Esophagus muscularis mucosa (tissue), 4 donors: ENCODE data around the gene SLC15A1. TPM values are rescaled to one million over a fixed set of nuclear protein-coding genes. Genes with fewer than 3 reads are reported as not detected.

Experiments used
- DNase-seq: peaks from one replicate; pipeline ENCODE4 v3.0.0-alpha.2; 2017; ENCODE audit errors: extremely low spot score
- H3K27ac ChIP-seq, 4 donors: fragments of 200-600 bp; sonication (generic); replicated peaks in 1 of 4; 1 replicate in 3 of 4; 2 replicates in 1 of 4; pipeline ENCODE4 v1.5.1; 2016 to 2019; ENCODE audit warnings: mild to moderate bottlenecking in 1 of 4
- H3K27me3 ChIP-seq, 4 donors: fragments of 200-600 bp; sonication (generic); one replicate each; pipeline versions ENCODE4 v1.5.1 to v1.6.0; 2016 to 2019
- H3K36me3 ChIP-seq, 4 donors: fragments of 200-600 bp; sonication (generic); one replicate each; pipeline ENCODE4 v1.5.1; 2016 to 2019
- H3K4me1 ChIP-seq, 4 donors: fragments of 200-600 bp; sonication (generic); one replicate each; pipeline ENCODE4 v1.5.1; 2016 to 2019
- H3K4me3 ChIP-seq, 4 donors: fragments of 200-600 bp; sonication (generic); 1 replicate in 2 of 4; 2 replicates in 2 of 4; pipeline ENCODE4 v1.5.1; 2016 to 2019; ENCODE audit warnings: mild to moderate bottlenecking in 4 of 4, moderate library complexity in 1 of 4
- H3K9me3 ChIP-seq, 4 donors: fragments of 200-600 bp; sonication (generic); 1 replicate in 3 of 4; 2 replicates in 1 of 4; pipeline ENCODE4 v1.5.1; 2016 to 2019
- CTCF ChIP-seq, 3 experiments: fragments of 200-600 bp in 2 of 3; fragments of 450-650 bp in 1 of 3; sonication (generic) in 2 of 3; IDR thresholded peaks; one replicate each; pipeline ENCODE4 v1.5.1; 2017 to 2019; ENCODE audit warnings: antibody characterized with exemption in 3 of 3, mild to moderate bottlenecking in 2 of 3, moderate library complexity in 1 of 3
- EP300 ChIP-seq: sonication (generic); formaldehyde crosslinking; IDR thresholded peaks from one replicate; pipeline ENCODE4 v1.6.1; 2017; ENCODE audit warnings: antibody characterized with exemption
- POLR2A ChIP-seq: fragments of 450-650 bp; IDR thresholded peaks from one replicate; pipeline ENCODE4 v1.6.1; 2017; ENCODE audit warnings: antibody characterized with exemption, moderate library complexity, mild to moderate bottlenecking, low read depth
- POLR2AphosphoS5 ChIP-seq, 2 donors: sonication (generic); formaldehyde crosslinking; IDR thresholded peaks; one replicate each; pipeline ENCODE4 v1.6.1; 2017; ENCODE audit warnings: antibody characterized with exemption in 2 of 2
- WGBS: methylation state at CpG from one replicate; pipeline ENCODE4 v1.1.5; 2018; 5-methylcytosine and 5-hydroxymethylcytosine counted together
- intact Hi-C: fragments of 100-400 bp; cut with DNase I; formaldehyde crosslinking; loops from one replicate; pipeline ENCODE4 v1.15.1; 2023
- total RNA-seq, 4 donors: library from RNA; depleted of rRNA; stranded (reverse); fragments of >200 nt; gene quantifications; one replicate each; pipeline versions ENCODE4 v1.1.0 to v1.2.1, GENCODE V29; 2016

The SLC15A1 gene
- total RNA-seq, 4 donors from 2014 or later, result not detected

DNA sequence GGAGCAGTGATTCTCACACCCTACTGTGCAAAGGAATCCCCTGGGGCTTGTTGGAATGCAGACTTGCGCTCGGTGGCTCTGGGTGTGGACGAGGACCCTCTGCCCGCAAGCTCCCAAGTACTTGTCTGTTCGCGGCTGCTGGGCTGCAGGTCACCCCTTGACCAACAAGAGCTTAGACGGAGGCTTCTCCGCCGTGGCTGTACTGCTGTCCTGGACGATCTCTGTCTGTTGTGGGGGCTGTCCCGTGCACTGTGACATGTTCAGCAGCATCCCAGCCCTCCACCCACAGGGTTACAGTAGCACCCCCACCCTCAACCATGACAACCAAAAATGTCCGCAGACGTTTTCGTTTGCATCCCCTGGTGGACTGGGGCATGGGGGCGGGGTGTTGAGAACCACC lies 22.9 kb upstream of the SLC15A1 start:
- TF ChIP-seq EP300, result no peak
- Histone ChIP-seq H3K4me1 (no peaks in the 10 kb centered on the region), H3K27me3 (no peaks in the 10 kb centered on the region), H3K4me3 (no peak overlapping the region), H3K27ac (no peak overlapping the region), H3K9me3 (no peaks in the 10 kb centered on the region), H3K36me3 (no peaks in the 10 kb centered on the region)
- intact Hi-C loops, result no loop called here
- DNase-seq, result no peak
- 90% methylated on average over 5 of the region's 15 CpGs for WGBS

DNA sequence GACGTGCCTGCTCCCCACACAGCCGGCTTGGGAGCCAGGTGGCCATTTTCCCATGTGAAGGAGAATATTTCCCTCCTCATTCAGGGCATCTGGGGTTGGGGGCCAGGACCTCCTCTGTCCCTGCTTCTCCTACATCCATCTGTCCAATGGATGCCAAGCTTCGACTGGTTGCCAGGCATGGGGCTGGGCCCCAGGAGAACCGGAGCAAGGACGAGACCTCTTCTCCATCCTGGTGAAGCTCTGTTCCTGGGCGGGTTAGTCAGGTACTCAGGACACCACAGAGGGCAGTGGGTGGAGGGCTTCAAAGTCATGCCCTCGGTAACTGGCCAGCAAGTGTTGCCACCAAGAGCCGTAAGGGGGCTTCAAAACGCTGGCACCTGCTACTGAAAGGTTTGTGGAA lies 22.3 kb upstream of the SLC15A1 start:
- intact Hi-C loops, result no loop called here
- TF ChIP-seq CTCF (IDR thresholded peaks at IDR 0.05), result no peak
- no peak for TF ChIP-seq POLR2AphosphoS5 (IDR thresholded peaks at IDR 0.05)
- TF ChIP-seq POLR2A, result no peak
- TF ChIP-seq EP300, result no peak
- Histone ChIP-seq H3K4me3 (no peak overlapping the region), H3K36me3 (no peaks in the 10 kb centered on the region), H3K27ac (no peak overlapping the region), H3K9me3 (no peaks in the 10 kb centered on the region), H3K27me3 (no peaks in the 10 kb centered on the region), H3K4me1 (no peaks in the 10 kb centered on the region)
- WGBS, result 91% methylated on average over 8 of the region's 9 CpGs
- no peak for DNase-seq

DNA sequence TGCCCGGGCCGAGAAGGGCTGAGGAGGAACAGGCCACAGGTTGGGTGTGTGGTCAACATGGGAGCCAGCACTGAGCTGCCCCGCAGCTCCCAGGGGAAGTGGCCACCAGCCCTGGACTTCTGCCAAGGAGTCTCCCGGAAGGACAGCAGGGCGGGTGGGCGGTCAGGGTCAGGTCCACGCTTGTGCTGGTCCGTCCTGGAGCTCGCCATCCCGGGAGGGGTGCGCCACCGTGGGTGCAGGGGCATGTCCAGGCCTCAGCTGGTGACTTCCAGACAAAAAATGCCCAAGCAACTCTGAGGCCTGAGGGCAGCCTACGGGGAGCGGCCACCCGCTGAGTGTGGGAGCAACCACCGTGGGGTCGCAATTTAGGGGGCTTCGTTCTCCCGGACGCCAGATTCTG lies 21.4 kb upstream of the SLC15A1 start:
- Histone ChIP-seq H3K4me1 (no peaks in the 10 kb centered on the region), H3K36me3 (no peaks in the 10 kb centered on the region), H3K27ac (no peak overlapping the region), H3K27me3 (no peaks in the 10 kb centered on the region), H3K9me3 (no peaks in the 10 kb centered on the region), H3K4me3 (no peak overlapping the region)
- intact Hi-C loops, result no loop called here
- DNase-seq, result no peak
- no peak for TF ChIP-seq POLR2AphosphoS5 (IDR thresholded peaks at IDR 0.05)
- no peak for TF ChIP-seq EP300
- TF ChIP-seq CTCF (IDR thresholded peaks at IDR 0.05), result no peak
- TF ChIP-seq POLR2A, result no peak
- WGBS, result 93% methylated on average over 13 of the region's 20 CpGs

- 90% methylated on average over 8 of the region's 12 CpGs for WGBS
- intact Hi-C loops, result no loop called here
Measured at GRCh38 chr13:98772794-98773452, 20.5 kb upstream of the SLC15A1 start.

More at GRCh38 chr13:98772794-98773452, 20.5 kb upstream of the SLC15A1 start:
- Histone ChIP-seq H3K36me3 (no peaks in the 10 kb centered on the region), H3K4me1 (no peaks in the 10 kb centered on the region), H3K4me3 (no peak overlapping the region), H3K9me3 (no peaks in the 10 kb centered on the region), H3K27ac (no peak overlapping the region), H3K27me3 (no peaks in the 10 kb centered on the region)
- TF ChIP-seq CTCF (IDR thresholded peaks at IDR 0.05) (no peak), POLR2AphosphoS5 (IDR thresholded peaks at IDR 0.05) (no peak), EP300 (no peak), POLR2A (no peak)
- no peak for DNase-seq
